Uterus (tissue), 4 donors: ENCODE data around the gene RASSF1. TPM values are rescaled to one million over a fixed set of nuclear protein-coding genes. Genes with fewer than 3 reads are reported as not detected.

Experiments used
- DNase-seq, 2 donors: peaks; one replicate each; pipeline ENCODE4 v3.0.0-alpha.2; 2019 to 2020
- H3K27ac ChIP-seq, 2 donors: fragments of 200-600 bp; sonication (generic); 1 replicate in 1 of 2; 2 replicates in 1 of 2; pipeline ENCODE4 v1.5.1; 2016 to 2018
- H3K27me3 ChIP-seq, 2 donors: fragments of 200-600 bp; sonication (generic); one replicate each; pipeline ENCODE4 v1.5.1; 2018 to 2019; ENCODE audit warnings: control low read depth in 1 of 2
- H3K36me3 ChIP-seq, 2 donors: fragments of 200-600 bp; sonication (generic); one replicate each; pipeline ENCODE4 v1.5.1; 2019; ENCODE audit warnings: control low read depth in 1 of 2
- H3K4me1 ChIP-seq, 2 donors: fragments of 200-600 bp; sonication (generic); one replicate each; pipeline ENCODE4 v1.5.1; 2018 to 2019; ENCODE audit warnings: control low read depth in 1 of 2
- H3K4me3 ChIP-seq, 2 donors: fragments of 200-600 bp; sonication (generic); 1 replicate in 1 of 2; 2 replicates in 1 of 2; pipeline ENCODE4 v1.5.1; 2018 to 2019; ENCODE audit warnings: mild to moderate bottlenecking in 1 of 2
- H3K9me3 ChIP-seq, 2 donors: fragments of 200-600 bp; sonication (generic); one replicate each; pipeline ENCODE4 v1.5.1; 2019; ENCODE audit warnings: control low read depth in 1 of 2
- POLR2A ChIP-seq, 2 donors: fragments of 450-650 bp; IDR thresholded peaks; one replicate each; pipeline ENCODE4 v1.6.1; 2016; ENCODE audit warnings: antibody characterized with exemption in 2 of 2, mild to moderate bottlenecking in 1 of 2, moderate library complexity in 1 of 2
- intact Hi-C: fragments of 100-400 bp; cut with DNase I; formaldehyde crosslinking; loops from one replicate; pipeline ENCODE4 v1.15.1; 2023; ENCODE audit warnings: low total_unique reads
- total RNA-seq, 4 donors: library from RNA; depleted of rRNA in 3 of 4; stranded (reverse); fragments of >200 nt in 3 of 4; gene quantifications; one replicate each; pipeline versions ENCODE4 v1.1.0 to v1.2.4, GENCODE V29; 2014 to 2023
- TF ChIP-seq, protein P1 (sequence below), 4 experiments: fragments of 200-600 bp in 2 of 4; fragments of 450-650 bp in 2 of 4; sonication (generic) in 2 of 4; IDR thresholded peaks; one replicate each; pipeline ENCODE4 v1.5.1; 2016 to 2019; ENCODE audit warnings: antibody characterized with exemption in 4 of 4, mild to moderate bottlenecking in 2 of 4, moderate library complexity in 1 of 4
- donor health status: DM: yes; HTN: yes; CAD: no.

RASSF1 gene
- total RNA-seq, 4 donors from 2014 or later = 42.1 to 114 (median 44.6) TPM

DNA sequence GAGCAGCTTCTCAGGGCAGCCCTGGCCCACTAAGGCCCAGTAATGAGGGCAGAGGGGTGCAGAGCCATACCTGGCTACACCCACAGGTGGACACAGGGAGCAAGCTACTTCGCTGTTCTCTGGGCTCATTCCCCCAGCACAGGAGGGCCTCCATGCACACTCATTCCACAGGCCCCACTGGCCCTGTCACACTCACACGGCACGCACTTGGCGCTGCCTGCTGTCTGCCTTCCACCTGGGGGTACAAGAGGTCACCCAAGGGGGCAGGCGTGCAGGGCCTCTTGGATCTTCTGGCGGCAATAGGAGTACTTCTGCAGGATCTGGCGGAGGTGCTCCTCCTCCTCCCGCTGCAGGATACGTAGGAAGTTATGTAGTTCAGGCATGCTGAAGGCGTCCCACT lies 10.3 kb downstream of the RASSF1 start:
- H3K27ac ChIP-seq = no peak overlapping the region
- H3K27me3 ChIP-seq = no peaks in the 10 kb centered on the region
- DNase-seq = peak in 1 of 2 donors; percentile 20
- H3K36me3 ChIP-seq = no peaks in the 10 kb centered on the region
- H3K9me3 ChIP-seq = no peaks in the 10 kb centered on the region
- TF ChIP-seq POLR2A (IDR thresholded peaks at IDR 0.05) = no peak
- TF ChIP-seq, protein P1, sequence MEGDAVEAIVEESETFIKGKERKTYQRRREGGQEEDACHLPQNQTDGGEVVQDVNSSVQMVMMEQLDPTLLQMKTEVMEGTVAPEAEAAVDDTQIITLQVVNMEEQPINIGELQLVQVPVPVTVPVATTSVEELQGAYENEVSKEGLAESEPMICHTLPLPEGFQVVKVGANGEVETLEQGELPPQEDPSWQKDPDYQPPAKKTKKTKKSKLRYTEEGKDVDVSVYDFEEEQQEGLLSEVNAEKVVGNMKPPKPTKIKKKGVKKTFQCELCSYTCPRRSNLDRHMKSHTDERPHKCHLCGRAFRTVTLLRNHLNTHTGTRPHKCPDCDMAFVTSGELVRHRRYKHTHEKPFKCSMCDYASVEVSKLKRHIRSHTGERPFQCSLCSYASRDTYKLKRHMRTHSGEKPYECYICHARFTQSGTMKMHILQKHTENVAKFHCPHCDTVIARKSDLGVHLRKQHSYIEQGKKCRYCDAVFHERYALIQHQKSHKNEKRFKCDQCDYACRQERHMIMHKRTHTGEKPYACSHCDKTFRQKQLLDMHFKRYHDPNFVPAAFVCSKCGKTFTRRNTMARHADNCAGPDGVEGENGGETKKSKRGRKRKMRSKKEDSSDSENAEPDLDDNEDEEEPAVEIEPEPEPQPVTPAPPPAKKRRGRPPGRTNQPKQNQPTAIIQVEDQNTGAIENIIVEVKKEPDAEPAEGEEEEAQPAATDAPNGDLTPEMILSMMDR (IDR thresholded peaks at IDR 0.05) = no peak
- peaks cover 4 to 8% of the 10 kb centered on the region in 2 donors for H3K4me1 ChIP-seq
- H3K4me3 ChIP-seq = no peak overlapping the region
- intact Hi-C loops = no loop called here

DNA sequence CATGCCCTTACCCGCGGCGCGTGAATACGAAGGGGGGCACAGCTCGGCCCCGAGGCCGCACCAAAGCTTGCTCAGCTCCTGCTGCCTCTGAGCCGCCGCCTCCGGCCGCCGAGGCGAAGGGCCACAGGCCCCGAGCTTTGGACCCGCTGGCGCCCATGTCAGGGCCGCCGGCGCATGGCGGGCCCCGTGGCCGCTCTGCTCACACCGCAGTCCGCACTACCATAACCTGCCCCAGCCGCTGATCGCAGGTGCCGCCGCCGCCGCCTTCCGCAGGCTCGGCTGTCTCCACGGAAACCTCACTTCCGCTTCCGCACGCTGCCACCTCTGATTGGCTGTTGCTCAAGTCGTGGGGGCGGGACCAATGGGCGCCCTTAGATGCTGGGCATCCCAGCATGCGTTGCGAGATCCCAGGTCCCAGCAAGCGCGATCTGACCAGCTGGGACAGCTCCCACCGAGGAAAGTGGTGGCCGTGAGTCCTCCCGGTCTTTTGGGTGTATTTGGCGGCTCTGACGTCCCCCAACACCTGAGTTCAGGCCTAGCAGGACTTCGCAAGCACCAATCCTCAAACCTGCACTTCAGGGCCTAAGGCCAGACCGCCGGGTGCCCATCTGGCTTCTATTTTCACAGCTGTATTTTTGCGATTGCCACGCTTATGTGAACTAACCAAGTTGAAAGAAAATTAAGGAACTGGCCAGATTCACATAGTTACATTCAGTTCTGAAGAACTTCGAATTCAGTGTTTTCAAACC lies 12.5 kb downstream of the RASSF1 start, which contains the start of gene TUSC2:
TSS of gene TUSC2 (minus strand) at position 281 of the 749 bp plus-strand sequence. CDS start at position 157, 124 bp downstream.
- Histone ChIP-seq H3K4me1 (peaks cover 0 to 8% of the 10 kb centered on the region in 2 donors), H3K9me3 (no peaks in the 10 kb centered on the region), H3K27ac (peak within 1 kb of the TSS; percentile 61 to 79), H3K36me3 (no peaks in the 10 kb centered on the region), H3K4me3 (peak within 1 kb of the TSS; percentile 70 to 72), H3K27me3 (no peaks in the 10 kb centered on the region)
- peak; percentile 96 to 97 for DNase-seq
- TF ChIP-seq, protein P1 (IDR thresholded peaks at IDR 0.05) = peak in 1 of 4 experiments; percentile 5
- TF ChIP-seq POLR2A (IDR thresholded peaks at IDR 0.05) = peak; percentile 45 to 75
- intact Hi-C loops = no loop called here

DNA sequence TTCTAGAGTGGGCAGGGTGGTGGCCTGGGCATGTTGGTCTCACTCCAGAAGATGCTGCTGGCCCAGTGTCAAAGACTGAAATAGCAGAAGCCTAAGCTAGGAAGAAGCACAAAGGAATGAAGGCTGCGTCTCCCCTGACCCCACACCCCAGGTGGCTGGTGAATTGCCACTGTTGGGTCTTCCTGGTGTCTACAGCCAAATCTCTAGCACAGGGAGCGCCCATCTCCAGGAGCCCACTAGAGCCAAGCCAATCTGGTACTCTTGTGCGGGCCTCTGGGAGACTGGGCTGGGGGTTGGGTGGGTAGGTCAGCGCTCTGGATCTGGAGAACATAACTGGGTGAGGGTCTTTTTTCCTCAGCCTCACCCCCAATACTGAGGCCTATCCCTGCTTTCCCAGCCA lies 13.5 kb downstream of the RASSF1 start:
- Histone ChIP-seq H3K27me3 (no peaks in the 10 kb centered on the region), H3K4me3 (peak overlapping the region; percentile 70 to 72), H3K27ac (peak overlapping the region in 1 of 2 donors; percentile 61), H3K9me3 (no peaks in the 10 kb centered on the region), H3K4me1 (peaks cover 0 to 13% of the 10 kb centered on the region in 2 donors), H3K36me3 (no peaks in the 10 kb centered on the region)
- DNase-seq = no peak
- no peak for TF ChIP-seq POLR2A (IDR thresholded peaks at IDR 0.05)
- TF ChIP-seq, protein P1 (IDR thresholded peaks at IDR 0.05) = no peak
- intact Hi-C loops = no loop called here

DNA sequence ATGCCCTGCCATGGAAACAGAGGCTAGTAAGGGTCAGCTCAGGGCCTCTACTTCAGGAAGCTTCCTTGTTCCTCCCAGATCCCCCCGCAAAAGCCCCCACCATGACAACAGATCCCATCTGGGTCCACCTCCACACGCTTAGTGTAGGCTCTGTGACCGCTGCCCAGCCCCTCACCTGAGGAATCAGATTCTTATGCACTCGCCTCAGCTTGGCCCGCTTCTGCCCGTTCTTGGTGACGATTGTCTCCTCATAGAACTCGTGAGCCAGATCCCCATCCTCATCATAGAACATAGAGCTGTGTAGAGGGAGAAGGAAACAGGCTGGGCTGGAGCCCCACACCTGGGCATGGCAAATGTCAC lies 14.5 kb downstream of the RASSF1 start:
- peaks cover 0 to 13% of the 10 kb centered on the region in 2 donors for H3K4me1 ChIP-seq
- no peaks in the 10 kb centered on the region for H3K36me3 ChIP-seq
- no peak for TF ChIP-seq POLR2A (IDR thresholded peaks at IDR 0.05)
- TF ChIP-seq, protein P1 (IDR thresholded peaks at IDR 0.05) = no peak
- no peaks in the 10 kb centered on the region for H3K27me3 ChIP-seq
- no peaks in the 10 kb centered on the region for H3K9me3 ChIP-seq
- peak overlapping the region in 1 of 2 donors; percentile 95 for H3K27ac ChIP-seq
- no peak overlapping the region for H3K4me3 ChIP-seq
- intact Hi-C loops = no loop called here
- DNase-seq = peak in 1 of 2 donors; percentile 19

DNA sequence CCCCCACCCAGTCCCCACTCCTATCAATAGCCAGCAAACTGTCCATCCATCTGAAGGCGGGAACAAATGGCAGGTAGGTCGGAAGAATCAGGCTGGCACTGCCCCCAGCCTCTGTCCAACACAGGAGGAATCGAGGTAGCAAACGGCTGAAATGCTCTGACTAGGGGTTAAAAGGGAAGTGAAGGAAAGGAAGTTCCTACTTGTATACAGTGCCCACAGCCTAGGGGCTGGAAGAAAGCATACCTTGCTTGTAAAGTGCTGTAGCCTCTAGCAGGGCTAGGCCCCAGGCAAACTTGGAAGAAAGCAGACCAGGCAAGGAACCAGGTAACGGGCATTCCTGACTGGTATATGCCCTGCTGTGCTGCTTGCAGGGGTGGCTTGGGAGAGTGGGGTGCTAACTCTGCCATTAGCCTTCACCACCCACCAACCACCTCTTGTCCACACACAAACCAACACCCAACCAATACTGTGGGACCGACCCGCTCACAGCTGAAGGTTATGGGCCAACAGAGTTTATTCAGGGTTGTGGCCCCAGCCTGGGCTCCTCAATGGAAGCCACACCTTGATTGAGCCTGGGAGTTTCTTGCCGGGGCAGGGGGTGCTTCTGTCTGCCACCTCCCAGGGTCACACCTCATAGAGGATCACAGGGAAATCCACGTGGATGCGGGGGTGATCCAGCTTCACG lies 15.0 kb downstream of the RASSF1 start:
- no peak overlapping the region for H3K4me3 ChIP-seq
- no peaks in the 10 kb centered on the region for H3K36me3 ChIP-seq
- intact Hi-C loops = no loop called here
- no peak for DNase-seq
- H3K9me3 ChIP-seq = no peaks in the 10 kb centered on the region
- TF ChIP-seq POLR2A (IDR thresholded peaks at IDR 0.05) = no peak
- TF ChIP-seq, protein P1 (IDR thresholded peaks at IDR 0.05) = no peak
- peaks cover 0 to 13% of the 10 kb centered on the region in 2 donors for H3K4me1 ChIP-seq
- H3K27me3 ChIP-seq = no peaks in the 10 kb centered on the region
- peak overlapping the region; percentile 95 to 96 for H3K27ac ChIP-seq
